Middle frontal gyrus (tissue), 1 donor: ENCODE measurements around the gene KLK6.

Source experiments
- DNase-seq: peaks from one replicate; pipeline ENCODE4 v3.0.0-alpha.2; 2015; ENCODE audit warnings: low spot score; ENCODE audit errors: extremely low spot score

Gene KLK6

DNA sequence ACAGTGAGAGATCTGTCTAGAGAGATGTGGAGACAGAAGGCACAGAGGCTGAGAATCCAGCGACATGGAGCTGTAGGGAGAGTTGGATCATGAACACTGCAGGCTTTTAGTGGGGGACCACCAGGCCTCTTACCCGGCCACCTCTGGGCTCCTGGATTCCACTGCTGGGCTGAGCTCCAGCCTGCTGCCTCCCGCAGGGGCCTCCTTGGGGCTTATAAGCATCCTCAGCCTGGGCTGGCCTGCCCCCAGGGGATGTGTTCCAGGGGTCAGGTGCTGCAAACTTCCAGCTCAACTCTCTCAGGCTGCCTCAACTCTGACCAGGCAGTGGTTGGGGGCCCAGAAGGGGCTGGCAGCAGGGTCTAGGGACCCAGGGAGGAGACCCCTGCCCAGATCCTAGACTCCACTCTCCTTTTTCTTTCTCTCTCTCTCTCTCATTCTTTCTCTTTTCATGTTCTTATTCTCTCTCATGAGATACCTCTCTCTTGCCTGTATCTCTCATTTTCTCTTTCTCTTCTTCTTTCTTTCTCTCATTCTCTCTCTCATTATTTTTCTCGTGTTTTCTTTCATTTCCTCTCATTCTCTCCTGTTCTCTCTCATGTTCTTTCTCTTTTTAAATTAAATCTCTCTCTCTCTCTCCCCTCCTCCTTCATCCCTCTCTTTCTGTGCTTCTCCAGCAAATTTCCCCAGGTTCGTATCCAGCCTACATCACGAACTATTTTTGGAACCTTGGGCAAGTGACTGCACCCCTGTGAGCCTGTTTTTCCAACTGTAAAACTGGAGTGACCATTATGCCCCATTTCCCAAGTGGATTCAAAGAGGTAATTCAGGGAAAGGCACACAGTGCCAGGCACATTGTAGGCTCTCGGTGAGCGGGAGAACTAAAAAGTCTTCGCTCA, 57.9 kb downstream of the KLK6 start, which contains the start of gene KLK4:
Gene KLK4, minus strand, starts transcription at position 190 of the 896 bp plus-strand sequence. CDS start 657 bp downstream, outside the sequence.
- DNase-seq: no peak

GRCh38 chr19:50910722-50911121, 58.7 kb downstream of the KLK6 start:
- DNase-seq: no peak

DNA sequence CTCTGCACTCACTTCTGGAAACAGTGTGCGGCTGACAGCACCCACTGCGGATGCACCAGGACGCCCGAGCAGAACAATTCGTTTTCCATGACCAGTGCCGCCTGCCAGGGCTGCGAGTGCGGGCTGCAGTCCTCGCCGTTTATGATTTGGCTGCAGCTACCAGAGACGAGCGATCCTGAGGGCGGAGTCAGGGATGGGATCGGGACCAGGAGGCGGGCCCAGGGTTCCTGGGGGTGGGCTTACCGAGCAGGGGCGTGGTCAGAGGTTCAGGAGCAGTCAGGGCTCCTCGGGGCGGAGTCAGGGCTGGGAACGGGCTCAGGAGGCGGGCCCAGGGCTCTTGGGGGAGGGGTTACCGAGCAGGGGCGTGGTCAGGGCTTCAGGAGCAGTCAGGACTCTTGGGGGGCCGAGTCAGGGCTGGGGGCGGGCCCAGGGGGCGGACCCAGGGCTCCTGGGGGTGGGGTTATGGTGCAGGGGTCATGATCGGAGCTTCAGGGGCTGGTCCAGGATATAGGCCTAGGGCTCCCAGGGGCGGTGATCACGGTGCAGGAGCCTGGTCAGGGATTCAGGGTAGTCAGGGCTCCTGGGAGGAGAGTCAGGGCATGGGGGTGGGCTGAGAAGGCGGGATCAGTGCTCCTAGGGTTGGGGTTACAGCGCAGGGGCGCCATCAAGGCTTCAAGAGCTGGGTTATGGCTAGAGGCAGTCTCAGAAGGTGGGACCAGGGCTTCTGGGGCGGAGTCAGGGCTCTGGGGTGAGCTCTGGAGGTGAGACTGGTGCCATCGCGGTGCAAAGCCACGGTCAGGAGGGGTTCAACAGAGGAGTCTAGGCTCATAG, 59.9 kb downstream of the KLK6 start:
- DNase-seq: no peak
